PC-9 (cell line): ENCODE data around the gene LRP11. TPM values are rescaled to one million over a fixed set of nuclear protein-coding genes. Genes with fewer than 3 reads are reported as not detected.
A peak's percentile ranks its signal among the peaks of the same experiment; 100 is the strongest.

Experiments used
- BruUV-seq: library from RNA; stranded (reverse); fragments of 400-500 nt; replicated peaks from 2 replicates; lab custom pipeline; 2021; lab: Mats Ljungman, UMichigan
- CTCF ChIA-PET: fragments of 300-600 bp; sonication (Branson Sonifier 250); formaldehyde crosslinking; loops from one replicate; lab custom pipeline; 2022; ENCODE audit warnings: antibody characterized with exemption; lab: Charles Lee
- POLR2A ChIA-PET: fragments of 300-600 bp; sonication (Branson Sonifier 250); formaldehyde crosslinking; loops from one replicate; lab custom pipeline; 2022; ENCODE audit warnings: antibody characterized with exemption; ENCODE audit not compliant: unreplicated experiment; lab: Charles Lee
- DNase-seq, 2 experiments: peaks; one replicate each; pipeline versions ENCODE4 v3.0.0 to v3.0.0-alpha.2; 2015 to 2022; ENCODE audit warnings: mixed read lengths in 1 of 2
- H2AFZ ChIP-seq: fragments of 200-600 bp; sonication (generic); 2 replicates; pipeline ENCODE4 v1.8.1; 2017; ENCODE audit warnings: antibody characterized with exemption
- H3F3A ChIP-seq: fragments of 200-600 bp; sonication (generic); 2 replicates; pipeline ENCODE4 v1.8.1; 2017; ENCODE audit warnings: antibody characterized with exemption, mild to moderate bottlenecking, low read depth; ENCODE audit not compliant: insufficient read depth
- H3K27ac ChIP-seq: fragments of 200-600 bp; sonication (generic); 2 replicates; pipeline ENCODE4 v1.6.1; 2016; ENCODE audit warnings: mixed run types
- H3K27me3 ChIP-seq: fragments of 200-600 bp; sonication (generic); 2 replicates; pipeline ENCODE4 v1.6.1; 2016; ENCODE audit warnings: low read depth, mixed run types; ENCODE audit not compliant: insufficient read depth
- H3K36me3 ChIP-seq: fragments of 200-600 bp; sonication (generic); 2 replicates; pipeline ENCODE4 v1.6.1; 2016; ENCODE audit warnings: low read depth, mixed run types
- H3K4me1 ChIP-seq: fragments of 200-600 bp; sonication (generic); replicated peaks from 2 replicates; pipeline ENCODE4 v1.6.1; 2016; ENCODE audit warnings: mixed run types; ENCODE audit not compliant: insufficient read depth
- H3K4me2 ChIP-seq: fragments of 200-600 bp; sonication (generic); 2 replicates; pipeline ENCODE4 v1.6.1; 2017; ENCODE audit warnings: mixed run types
- H3K4me3 ChIP-seq: fragments of 200-600 bp; sonication (generic); 2 replicates; pipeline ENCODE4 v1.6.1; 2016; ENCODE audit warnings: mixed run types
- H3K79me2 ChIP-seq: fragments of 200-600 bp; sonication (generic); 2 replicates; pipeline ENCODE4 v1.6.1; 2017; ENCODE audit warnings: low read depth, mixed run types
- H3K9me2 ChIP-seq: fragments of 200-600 bp; sonication (generic); 2 replicates; pipeline ENCODE4 v1.8.1; 2017; ENCODE audit warnings: mild to moderate bottlenecking; ENCODE audit not compliant: insufficient read depth
- H3K9me3 ChIP-seq: fragments of 200-600 bp; sonication (generic); 2 replicates; pipeline ENCODE4 v1.8.1; 2016; ENCODE audit warnings: low read depth; ENCODE audit not compliant: insufficient read depth
- H4K20me1 ChIP-seq: fragments of 200-600 bp; sonication (generic); 2 replicates; pipeline ENCODE4 v1.8.1; 2017; ENCODE audit not compliant: insufficient read depth
- EZH2 ChIP-seq: fragments of 200-600 bp; sonication (generic); IDR thresholded peaks from 2 replicates; pipeline ENCODE4 v1.8.0; 2017; ENCODE audit warnings: antibody characterized with exemption, low read depth
- intact Hi-C: fragments of 100-400 bp; cut with micrococcal nuclease; formaldehyde crosslinking; loops from one replicate; pipeline ENCODE4 v1.10.0; 2022; ENCODE audit not compliant: unreplicated experiment
- total RNA-seq: library from RNA; stranded (reverse); gene quantifications from 2 replicates; pipeline ENCODE4 v1.2.3, GENCODE V29; 2021
- TF ChIP-seq, protein P1 (sequence below): fragments of 200-600 bp; sonication (generic); conservative IDR thresholded peaks from 2 replicates; pipeline ENCODE4 v1.6.1; 2017; ENCODE audit warnings: mixed run types, antibody characterized with exemption, mild to moderate bottlenecking, moderate library complexity

The LRP11 gene
- total RNA-seq, 1 experiment from 2014 or later = 38.6 TPM

GRCh38 chr6:149847939-149848267, 16.3 kb downstream of the LRP11 start:
- Histone ChIP-seq H3K4me1 (peaks cover 84% of the 10 kb centered on the region), H3K9me2 (no peaks in the 10 kb centered on the region), H3K79me2 (peaks cover 55% of the 10 kb centered on the region), H3K27ac (peak overlapping the region; percentile 74), H4K20me1 (0 out of 2 replicates have a peak, but pooled peaks cover 3% of the 10 kb centered on the region), H3K4me2 (peak overlapping the region; percentile 70), H3F3A (peaks cover 36% of the 10 kb centered on the region), H3K9me3 (no peaks in the 10 kb centered on the region), H3K36me3 (peaks cover 24% of the 10 kb centered on the region), H3K4me3 (no peak overlapping the region), H3K27me3 (no peaks in the 10 kb centered on the region), H2AFZ (no peak overlapping the region)
- ChIA-PET CTCF (no interaction called here), POLR2A (no interaction called here)
- no peak for TF ChIP-seq EZH2
- TF ChIP-seq, protein P1, sequence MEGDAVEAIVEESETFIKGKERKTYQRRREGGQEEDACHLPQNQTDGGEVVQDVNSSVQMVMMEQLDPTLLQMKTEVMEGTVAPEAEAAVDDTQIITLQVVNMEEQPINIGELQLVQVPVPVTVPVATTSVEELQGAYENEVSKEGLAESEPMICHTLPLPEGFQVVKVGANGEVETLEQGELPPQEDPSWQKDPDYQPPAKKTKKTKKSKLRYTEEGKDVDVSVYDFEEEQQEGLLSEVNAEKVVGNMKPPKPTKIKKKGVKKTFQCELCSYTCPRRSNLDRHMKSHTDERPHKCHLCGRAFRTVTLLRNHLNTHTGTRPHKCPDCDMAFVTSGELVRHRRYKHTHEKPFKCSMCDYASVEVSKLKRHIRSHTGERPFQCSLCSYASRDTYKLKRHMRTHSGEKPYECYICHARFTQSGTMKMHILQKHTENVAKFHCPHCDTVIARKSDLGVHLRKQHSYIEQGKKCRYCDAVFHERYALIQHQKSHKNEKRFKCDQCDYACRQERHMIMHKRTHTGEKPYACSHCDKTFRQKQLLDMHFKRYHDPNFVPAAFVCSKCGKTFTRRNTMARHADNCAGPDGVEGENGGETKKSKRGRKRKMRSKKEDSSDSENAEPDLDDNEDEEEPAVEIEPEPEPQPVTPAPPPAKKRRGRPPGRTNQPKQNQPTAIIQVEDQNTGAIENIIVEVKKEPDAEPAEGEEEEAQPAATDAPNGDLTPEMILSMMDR = no peak
- no TSS peak for BruUV-seq
- intact Hi-C loops = loop anchor here (1.0 to 2.0 kb wide), 2 partner anchors 7 to 49 kb away; no protein-coding TSS in a partner anchor
- no peak for DNase-seq

GRCh38 chr6:149846321-149846720, 17.8 kb downstream of the LRP11 start:
- ChIA-PET POLR2A (interaction anchor here (0.6 kb wide), 1 partner anchor 280 kb away, joined by 4 read pairs; the partner anchor contains the start of gene GINM1), CTCF (interaction anchor here (0.9 kb wide), 1 partner anchor 19 kb away, joined by 6 read pairs; no protein-coding TSS in a partner anchor)
- Histone ChIP-seq H3K79me2 (peaks cover 47% of the 10 kb centered on the region), H3K27ac (no peak overlapping the region), H2AFZ (no peak overlapping the region), H4K20me1 (0 out of 2 replicates have a peak, but pooled peaks cover 3% of the 10 kb centered on the region), H3K27me3 (no peaks in the 10 kb centered on the region), H3K9me2 (no peaks in the 10 kb centered on the region), H3F3A (peaks cover 44% of the 10 kb centered on the region), H3K4me1 (peaks cover 84% of the 10 kb centered on the region), H3K4me3 (no peak overlapping the region), H3K4me2 (no peak overlapping the region), H3K36me3 (peaks cover 20% of the 10 kb centered on the region), H3K9me3 (no peaks in the 10 kb centered on the region)
- BruUV-seq = no TSS peak
- peak; percentile 57 to 79 for DNase-seq
- TF ChIP-seq EZH2 = no peak
- TF ChIP-seq, protein P1 = no peak
- intact Hi-C loops = loop anchor here (2.0 kb wide), 1 partner anchor 50 kb away; no protein-coding TSS in a partner anchor

DNA sequence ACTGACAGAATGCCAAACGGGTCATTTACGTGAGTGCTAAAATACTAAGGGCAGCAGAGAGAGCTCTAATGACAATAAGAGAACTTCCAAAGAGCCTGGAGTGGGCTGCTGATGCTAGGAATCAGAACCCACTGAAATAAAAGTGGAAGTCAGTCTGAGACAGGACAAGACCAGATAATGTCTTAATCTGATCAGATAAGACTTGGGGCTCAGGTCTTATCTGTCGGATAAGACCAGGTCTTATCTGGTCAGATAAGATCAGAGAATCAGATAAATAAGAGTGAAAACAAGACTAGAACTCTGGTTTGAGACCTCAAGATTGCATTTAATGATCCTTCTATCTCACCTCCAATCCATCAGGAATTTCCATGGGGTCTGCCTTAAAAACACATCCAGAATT, 18.6 kb downstream of the LRP11 start:
- POLR2A ChIA-PET = interaction anchor here (0.6 kb wide), 1 partner anchor 280 kb away, joined by 4 read pairs; the partner anchor contains the start of gene GINM1
- Histone ChIP-seq H3K4me2 (no peak overlapping the region), H3K79me2 (peaks cover 49% of the 10 kb centered on the region), H3K9me2 (no peaks in the 10 kb centered on the region), H3F3A (peaks cover 49% of the 10 kb centered on the region), H3K27ac (no peak overlapping the region), H3K4me3 (no peak overlapping the region), H3K9me3 (no peaks in the 10 kb centered on the region), H2AFZ (no peak overlapping the region), H4K20me1 (0 out of 2 replicates have a peak, but pooled peaks cover 3% of the 10 kb centered on the region), H3K36me3 (peaks cover 16% of the 10 kb centered on the region), H3K27me3 (no peaks in the 10 kb centered on the region), H3K4me1 (peaks cover 86% of the 10 kb centered on the region)
- TF ChIP-seq EZH2 = no peak
- TF ChIP-seq, protein P1 = no peak
- BruUV-seq = no TSS peak
- intact Hi-C loops = no loop called here
- CTCF ChIA-PET = interaction anchor here (0.9 kb wide), 1 partner anchor 20 kb away, joined by 6 read pairs; no protein-coding TSS in a partner anchor
- no peak for DNase-seq
